ENCODE results near the gene FBRSL1. TPM values are rescaled to one million over a fixed set of nuclear protein-coding genes. Genes with fewer than 3 reads are reported as not detected.

The FBRSL1 gene
- total RNA-seq, 1 donor from 2014 or later, result 26.1 TPM

GRCh38 chr12:132542661-132543060 is 52.7 kb downstream of the FBRSL1 start:
- no peak for ATAC-seq

GRCh38 chr12:132543298-132544079 is 53.5 kb downstream of the FBRSL1 start:
- no peak for ATAC-seq

GRCh38 chr12:132544080-132544397 is 54.1 kb downstream of the FBRSL1 start:
- ATAC-seq, result no peak

GRCh38 chr12:132544498-132544897 is 54.5 kb downstream of the FBRSL1 start:
- ATAC-seq, result no peak

- ATAC-seq, result no peak
Observed at GRCh38 chr12:132545164-132545953, 55.4 kb downstream of the FBRSL1 start.

- ATAC-seq, result no peak
Observed at GRCh38 chr12:132545955-132546354, 56.0 kb downstream of the FBRSL1 start.

- ATAC-seq, result no peak
Observed at GRCh38 chr12:132546647-132547046, 56.7 kb downstream of the FBRSL1 start.

- no peak for ATAC-seq
Observed at GRCh38 chr12:132547205-132547740, 57.3 kb downstream of the FBRSL1 start.

- ATAC-seq, result no peak
Observed at GRCh38 chr12:132548430-132549058, 58.6 kb downstream of the FBRSL1 start.

- no peak for ATAC-seq
Observed at GRCh38 chr12:132549059-132549458, 59.1 kb downstream of the FBRSL1 start.

- ATAC-seq, result no peak
Observed at GRCh38 chr12:132550014-132550802, 60.3 kb downstream of the FBRSL1 start.

- no peak for ATAC-seq
Observed at GRCh38 chr12:132550830-132551640, 61.1 kb downstream of the FBRSL1 start.

- ATAC-seq, result no peak
Observed at GRCh38 chr12:132551641-132552031, 61.7 kb downstream of the FBRSL1 start.

- ATAC-seq, result no peak
Observed at GRCh38 chr12:132554845-132555630, 65.1 kb downstream of the FBRSL1 start.

GRCh38 chr12:132555686-132556085 is 65.7 kb downstream of the FBRSL1 start:
- ATAC-seq, result no peak

- ATAC-seq, result no peak
Observed at GRCh38 chr12:132556216-132556615, 66.3 kb downstream of the FBRSL1 start.

GRCh38 chr12:132556801-132557200 is 66.8 kb downstream of the FBRSL1 start:
- no peak for ATAC-seq

GRCh38 chr12:132557291-132558015 is 67.5 kb downstream of the FBRSL1 start:
- no peak for ATAC-seq

GRCh38 chr12:132558042-132558856 is 68.3 kb downstream of the FBRSL1 start:
- no peak for ATAC-seq

Data from esophagus mucosa (tissue), 1 donor.